ENCODE data around the gene DNM2.

DNA sequence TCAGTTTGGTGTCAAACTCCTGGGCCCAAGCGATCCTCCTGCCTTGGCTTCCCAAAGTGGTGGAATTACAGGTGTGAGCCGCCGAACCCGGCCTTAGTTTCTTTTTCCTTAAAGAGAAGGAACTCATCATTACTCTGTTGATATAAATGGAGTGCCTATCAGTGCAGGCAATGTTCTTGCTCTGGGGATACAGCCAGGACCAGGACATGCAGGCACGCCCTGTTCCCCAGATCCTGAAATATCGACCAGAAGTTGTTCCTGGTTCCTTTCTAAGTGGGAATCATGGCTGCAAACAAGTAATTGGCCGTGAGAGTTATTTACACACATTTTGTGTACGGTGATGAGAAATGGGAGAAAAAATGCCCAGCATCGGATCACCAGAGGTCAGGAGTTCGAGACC lies 8.4 kb downstream of the DNM2 start:
- TF ChIP-seq, protein P1, sequence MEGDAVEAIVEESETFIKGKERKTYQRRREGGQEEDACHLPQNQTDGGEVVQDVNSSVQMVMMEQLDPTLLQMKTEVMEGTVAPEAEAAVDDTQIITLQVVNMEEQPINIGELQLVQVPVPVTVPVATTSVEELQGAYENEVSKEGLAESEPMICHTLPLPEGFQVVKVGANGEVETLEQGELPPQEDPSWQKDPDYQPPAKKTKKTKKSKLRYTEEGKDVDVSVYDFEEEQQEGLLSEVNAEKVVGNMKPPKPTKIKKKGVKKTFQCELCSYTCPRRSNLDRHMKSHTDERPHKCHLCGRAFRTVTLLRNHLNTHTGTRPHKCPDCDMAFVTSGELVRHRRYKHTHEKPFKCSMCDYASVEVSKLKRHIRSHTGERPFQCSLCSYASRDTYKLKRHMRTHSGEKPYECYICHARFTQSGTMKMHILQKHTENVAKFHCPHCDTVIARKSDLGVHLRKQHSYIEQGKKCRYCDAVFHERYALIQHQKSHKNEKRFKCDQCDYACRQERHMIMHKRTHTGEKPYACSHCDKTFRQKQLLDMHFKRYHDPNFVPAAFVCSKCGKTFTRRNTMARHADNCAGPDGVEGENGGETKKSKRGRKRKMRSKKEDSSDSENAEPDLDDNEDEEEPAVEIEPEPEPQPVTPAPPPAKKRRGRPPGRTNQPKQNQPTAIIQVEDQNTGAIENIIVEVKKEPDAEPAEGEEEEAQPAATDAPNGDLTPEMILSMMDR (IDR thresholded peaks at IDR 0.05): no peak
- TF ChIP-seq POLR2A (IDR thresholded peaks at IDR 0.05): no peak
